ENCODE data around the gene SELENOI. TPM values are rescaled to one million over a fixed set of nuclear protein-coding genes. Genes with fewer than 3 reads are reported as not detected.

SELENOI gene
- polyA plus RNA-seq, 10 donors, result 7.1 to 13.9 (median 11.5) TPM

DNA sequence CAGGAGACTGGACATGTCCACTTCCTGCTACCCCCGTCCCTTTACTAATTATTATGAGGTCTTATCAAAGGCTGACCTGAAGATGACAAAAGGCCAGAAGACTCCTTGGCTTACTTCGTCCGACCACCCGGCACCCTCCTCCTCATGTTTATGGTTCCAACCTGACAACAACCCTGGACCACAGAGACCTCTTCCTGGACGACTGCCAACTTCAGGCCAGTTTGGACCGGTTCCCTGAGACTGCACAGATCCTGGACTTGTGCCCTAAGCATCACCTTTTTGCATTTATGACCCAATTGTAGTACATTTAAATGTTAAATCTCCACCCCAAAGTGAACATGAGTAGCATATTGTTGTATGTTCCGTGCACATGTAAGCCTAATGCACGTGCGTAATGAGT, 61.6 kb downstream of the SELENOI start:
- DNase-seq, result no peak

- no peak for DNase-seq
These were observed 63.8 kb downstream of the SELENOI start for GRCh38 chr2:26409785-26410184.

- no peak for DNase-seq
These were observed 64.9 kb downstream of the SELENOI start for GRCh38 chr2:26410764-26411243.

- DNase-seq, result no peak
These were observed 65.5 kb downstream of the SELENOI start for GRCh38 chr2:26411419-26411818.

- DNase-seq, result no peak
These were observed 66.2 kb downstream of the SELENOI start for GRCh38 chr2:26412091-26412673.

DNA sequence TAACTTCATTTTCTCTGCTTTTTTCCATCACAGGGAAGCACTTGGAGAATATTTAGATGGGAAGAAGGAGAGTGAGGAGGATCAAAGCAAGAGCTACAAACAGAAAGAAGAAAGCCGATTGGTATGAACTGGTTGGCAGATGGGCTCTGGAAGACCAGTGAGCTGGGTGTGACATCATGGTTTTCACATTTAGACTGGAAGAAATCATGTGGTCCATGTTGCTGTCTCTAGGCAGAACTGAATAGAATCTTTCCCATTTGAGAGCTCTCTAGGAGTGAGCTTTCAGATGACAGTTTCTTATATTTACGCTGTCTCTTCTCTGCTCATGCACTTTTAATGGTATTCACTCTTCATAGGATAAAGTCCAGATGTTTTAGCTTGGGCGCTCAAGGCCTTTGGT, 68.4 kb downstream of the SELENOI start:
- no peak for DNase-seq

GRCh38 chr2:26421961-26422360, 76.0 kb downstream of the SELENOI start:
- no peak for DNase-seq

GRCh38 chr2:26422947-26423629, 77.1 kb downstream of the SELENOI start:
- peak in 1 of 3 donors; percentile 14 for DNase-seq

DNA sequence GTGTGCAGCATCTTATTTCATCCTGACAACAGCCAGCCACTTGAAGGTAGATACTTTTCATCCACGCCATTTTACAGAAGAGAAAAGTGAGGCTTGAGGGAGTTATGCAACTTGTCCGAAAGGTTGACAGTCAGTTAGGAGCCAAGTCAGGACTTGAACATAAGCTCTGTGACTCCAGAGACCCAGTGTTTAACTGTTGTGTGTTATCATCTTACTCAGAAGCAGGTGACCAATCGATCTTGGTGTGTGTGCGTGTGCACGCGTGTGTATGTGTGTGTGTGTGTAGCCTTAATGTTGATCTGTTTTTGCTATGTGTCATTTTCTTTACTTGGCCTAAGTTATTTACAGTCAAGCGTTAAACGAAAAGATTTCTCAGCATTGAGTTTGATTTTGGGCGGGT, 77.8 kb downstream of the SELENOI start:
- DNase-seq, result no peak

DNA sequence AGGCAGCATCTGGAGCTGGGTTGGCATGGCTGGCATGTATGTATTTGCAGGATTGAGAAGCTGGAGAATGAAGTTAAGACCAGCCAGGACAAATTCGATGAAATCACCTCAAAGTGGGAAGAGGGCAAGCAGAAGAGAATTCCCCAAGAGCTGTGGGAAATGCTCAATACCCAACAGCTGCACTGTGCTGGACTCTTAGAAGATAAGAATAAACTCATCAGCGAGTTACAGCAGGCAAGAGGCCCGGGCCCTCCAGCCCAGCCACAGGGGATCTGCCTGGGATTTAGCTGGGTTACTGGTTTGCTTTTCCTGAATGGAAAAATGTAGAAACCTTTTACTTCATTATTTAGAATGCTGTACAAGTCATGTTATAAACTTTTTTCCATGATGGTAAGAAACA, 78.3 kb downstream of the SELENOI start:
- DNase-seq, result peak in 1 of 3 donors; percentile 6

- no peak for DNase-seq
These were observed 82.9 kb downstream of the SELENOI start for GRCh38 chr2:26428846-26429245.

DNA sequence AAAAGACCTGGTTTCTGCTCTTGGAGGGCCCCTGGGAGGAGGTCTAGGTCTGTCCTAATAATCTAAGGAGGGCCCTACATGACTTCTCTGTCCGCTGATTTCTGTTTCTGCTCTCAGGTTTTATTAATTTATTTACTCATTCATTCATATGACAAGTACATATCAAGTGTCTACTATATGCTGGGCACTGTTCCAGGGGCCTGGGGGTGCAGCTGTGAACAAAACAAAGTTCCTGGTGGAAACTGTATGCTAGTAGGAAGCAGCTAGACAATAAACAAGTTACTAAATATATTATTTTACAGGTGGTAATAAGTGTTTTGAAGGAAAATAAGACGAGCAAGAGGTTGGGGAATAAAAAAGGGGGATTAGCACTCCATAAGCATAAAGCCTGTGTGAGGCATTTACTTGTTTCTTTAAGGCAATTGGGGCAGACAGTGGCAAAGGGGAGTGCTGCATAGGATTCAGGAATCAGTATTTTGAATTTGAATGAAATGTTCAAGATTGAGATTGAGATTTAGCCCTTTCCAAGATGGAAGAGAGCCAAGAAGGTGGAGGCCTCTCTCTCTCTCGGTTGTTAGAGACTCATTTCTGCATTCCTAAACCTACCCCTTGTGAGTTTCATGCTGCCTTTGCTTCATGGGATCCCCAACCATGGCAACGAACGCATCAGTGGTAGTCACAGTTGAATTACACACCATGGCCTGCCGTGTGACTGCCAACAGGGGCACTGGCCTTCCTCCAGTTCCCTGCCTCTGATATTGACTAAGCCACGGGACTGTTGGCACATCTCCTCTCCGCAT, 84.0 kb downstream of the SELENOI start:
- DNase-seq, result peak in 2 of 3 donors; percentile 22 to 36

DNA sequence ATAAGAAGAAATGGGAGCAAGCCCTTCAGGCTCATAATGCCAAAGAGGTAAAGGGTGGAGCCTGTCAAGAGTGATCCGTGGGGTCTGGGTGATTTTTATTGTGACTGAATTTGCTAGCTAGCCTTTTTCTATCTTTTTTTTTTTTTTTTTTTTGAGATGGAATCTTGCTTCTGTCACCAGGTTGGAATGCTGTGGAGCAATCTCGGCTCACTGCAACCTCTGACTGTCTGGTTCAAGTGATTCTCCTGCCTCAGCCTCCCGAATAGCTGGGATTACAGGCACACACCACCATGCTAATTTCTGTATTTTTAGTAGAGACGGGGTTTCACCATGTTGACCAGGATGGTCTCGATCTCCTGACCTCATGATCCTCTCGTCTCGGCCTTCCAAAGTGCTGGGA, 84.9 kb downstream of the SELENOI start:
- no peak for DNase-seq

DNA sequence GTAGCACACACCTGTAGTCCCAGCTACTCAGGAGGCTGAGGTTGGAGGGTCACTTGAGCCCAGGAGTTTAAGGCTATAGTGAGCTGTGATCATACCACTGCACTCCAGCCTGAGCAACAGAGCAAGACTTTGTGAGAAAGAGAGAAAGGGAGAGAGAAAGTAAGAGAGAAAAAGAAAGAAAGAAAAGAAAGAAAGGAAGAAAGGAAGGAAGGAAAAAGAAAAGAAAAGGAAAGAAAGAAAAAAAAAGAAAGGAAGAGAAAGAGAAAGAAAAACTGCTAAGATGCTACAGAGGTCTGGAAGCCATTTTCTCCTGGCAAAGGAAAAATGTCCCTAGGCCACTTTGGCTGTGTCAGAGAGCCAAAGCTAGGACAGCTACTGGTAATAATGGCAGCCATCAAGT, 86.4 kb downstream of the SELENOI start:
- no peak for DNase-seq

- no peak for DNase-seq
These were observed 86.9 kb downstream of the SELENOI start for GRCh38 chr2:26432859-26433258.

DNA sequence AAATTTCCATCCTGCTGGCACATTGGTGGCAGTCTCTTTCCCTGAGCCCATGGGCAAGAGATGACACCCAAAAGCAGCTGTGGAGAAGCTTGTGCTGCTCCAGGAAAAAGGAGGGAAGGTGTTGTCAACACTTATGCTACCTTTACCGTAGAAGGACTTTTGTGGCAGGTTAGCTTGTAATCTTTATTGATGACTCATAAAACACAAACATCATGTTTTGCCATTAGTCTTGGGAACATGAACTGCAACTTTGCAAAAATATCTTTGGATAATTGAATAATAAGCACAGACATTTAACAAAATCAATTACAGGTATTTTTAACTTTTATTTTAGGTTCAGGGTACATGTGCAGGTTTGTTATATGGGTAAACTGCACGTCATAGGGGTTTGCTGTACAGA, 89.2 kb downstream of the SELENOI start:
- DNase-seq, result no peak

DNA sequence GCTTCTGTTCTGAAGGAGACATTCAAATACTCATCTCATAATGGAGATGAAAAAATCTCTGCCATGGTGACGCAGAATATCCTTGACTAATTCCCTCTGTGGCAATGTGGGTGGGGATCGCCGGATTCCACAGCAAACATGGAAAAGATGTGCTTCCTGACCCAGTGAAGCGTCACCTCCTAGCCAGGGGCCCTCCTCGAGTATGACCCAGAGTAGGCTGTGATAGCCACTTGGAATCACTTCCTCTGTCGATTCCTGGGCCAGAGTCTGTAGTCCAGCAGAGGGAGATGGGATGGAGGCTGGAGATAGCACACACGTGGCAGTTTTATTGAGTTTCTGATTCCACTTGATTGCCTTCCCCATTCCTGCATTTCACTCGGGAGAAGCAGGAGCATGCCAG, 92.6 kb downstream of the SELENOI start:
- DNase-seq, result no peak

DNA sequence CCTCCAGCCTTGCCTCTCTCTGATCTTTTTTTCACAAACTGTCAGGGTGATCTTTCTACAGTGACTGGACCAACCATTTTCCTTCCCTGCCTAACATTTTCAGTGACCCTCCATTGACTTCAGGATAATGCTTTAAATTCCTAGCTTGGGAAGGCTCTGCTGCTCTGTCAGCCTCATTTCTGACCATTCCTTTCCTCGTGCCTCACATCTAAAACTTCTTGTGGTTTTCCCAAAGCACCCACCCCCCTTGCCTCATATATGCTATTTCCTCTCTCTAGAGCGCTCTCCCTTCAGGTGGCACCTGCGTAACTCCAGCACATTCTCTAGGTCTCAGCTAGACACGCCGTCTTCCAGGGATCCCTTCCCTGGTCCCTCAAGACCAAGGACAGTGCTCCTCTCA, 93.0 kb downstream of the SELENOI start:
- no peak for DNase-seq

- no peak for DNase-seq
These were observed 96.4 kb downstream of the SELENOI start for GRCh38 chr2:26442301-26442700.

DNA sequence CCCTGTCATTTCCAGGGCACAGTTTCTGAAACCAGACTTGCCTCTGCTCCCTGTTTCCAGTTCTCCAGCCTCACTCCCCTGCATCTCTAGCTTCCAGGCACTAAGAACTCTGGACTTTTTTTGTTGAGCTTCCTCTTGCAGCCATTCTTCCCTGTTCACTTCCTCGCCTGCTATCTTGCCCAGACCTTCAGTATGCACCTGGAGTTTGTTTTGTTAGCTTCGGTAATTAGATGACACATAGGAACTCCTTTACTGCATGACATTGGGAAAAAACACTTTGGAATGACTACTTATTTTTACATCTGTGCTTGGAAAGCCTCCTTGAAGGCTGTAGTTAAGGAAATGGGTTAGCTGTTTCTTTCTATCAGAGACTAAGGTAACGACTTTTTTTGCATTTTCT, 96.8 kb downstream of the SELENOI start:
- DNase-seq, result no peak

DNA sequence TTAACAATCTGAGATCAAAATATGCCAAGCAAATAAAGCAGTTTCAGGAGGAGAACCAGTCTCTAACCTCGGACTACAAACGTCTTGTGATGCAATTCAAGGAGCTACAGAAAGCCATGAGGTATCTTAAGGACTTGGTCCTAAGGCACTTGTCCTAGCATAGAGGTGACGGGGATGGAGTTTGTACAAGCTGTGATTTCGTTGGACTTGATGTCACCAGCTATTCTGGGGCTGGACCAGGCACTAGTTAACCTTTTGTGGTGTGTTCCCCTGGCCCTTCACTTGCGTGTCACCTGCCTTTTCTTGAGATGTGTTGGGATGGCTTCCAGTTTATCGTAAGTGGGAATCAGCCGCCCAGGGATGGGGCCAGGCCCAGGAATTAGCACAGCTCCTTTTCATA, 98.3 kb downstream of the SELENOI start:
- no peak for DNase-seq

Data from muscle of back (tissue), 11 donors.